ENCODE data around the gene PEPD.

DNA sequence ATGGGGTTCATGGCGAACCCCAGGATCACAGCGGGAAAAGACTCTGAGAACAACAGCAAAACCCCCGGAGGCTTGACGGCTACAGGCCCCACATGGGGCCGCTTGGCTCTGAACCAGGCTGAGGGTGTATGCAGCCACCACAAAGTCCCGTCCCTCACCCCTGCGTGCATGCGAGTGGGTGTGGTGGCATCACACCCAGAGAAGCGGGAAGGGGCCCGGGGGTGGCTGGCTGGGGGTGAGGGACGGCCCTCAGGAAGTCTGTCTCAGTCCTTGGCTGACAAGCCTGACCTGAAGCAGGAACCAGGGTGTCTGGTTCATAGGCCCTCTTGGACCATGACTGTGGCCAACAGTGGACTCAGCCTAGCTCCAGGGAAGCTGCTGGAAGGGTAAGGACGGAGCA, 113.9 kb downstream of the PEPD start:
- no peak for TF ChIP-seq CTCF (IDR thresholded peaks at IDR 0.05 in 4 of 5, conservative IDR thresholded peaks at IDR 0.05 in 1 of 5)
- no peak for TF ChIP-seq POLR2A (IDR thresholded peaks at IDR 0.05)
